ENCODE data around the gene C16orf96. TPM values are rescaled to one million over a fixed set of nuclear protein-coding genes. Genes with fewer than 3 reads are reported as not detected.

The C16orf96 gene
- total RNA-seq, 1 donor from 2014 or later = 0.38 TPM

- DNase-seq (ENCODE audit: low spot score) = no peak
- no peak for ATAC-seq
Measured at GRCh38 chr16:4525069-4525468, 31.1 kb upstream of the C16orf96 start.

GRCh38 chr16:4525634-4526277 lies 30.4 kb upstream of the C16orf96 start:
- ATAC-seq = no peak
- no peak for DNase-seq (ENCODE audit: low spot score)

GRCh38 chr16:4529085-4530060 lies 26.8 kb upstream of the C16orf96 start:
- ATAC-seq = no peak
- DNase-seq (ENCODE audit: low spot score) = no peak

- no peak for DNase-seq (ENCODE audit: low spot score)
- no peak for ATAC-seq
Measured at GRCh38 chr16:4531811-4532210, 24.3 kb upstream of the C16orf96 start.

GRCh38 chr16:4532238-4532637 lies 23.9 kb upstream of the C16orf96 start:
- ATAC-seq = no peak
- no peak for DNase-seq (ENCODE audit: low spot score)

GRCh38 chr16:4533490-4533889 lies 22.6 kb upstream of the C16orf96 start:
- DNase-seq (ENCODE audit: low spot score) (no peak), ATAC-seq (no peak)

- ATAC-seq (no peak), DNase-seq (ENCODE audit: low spot score) (no peak)
Measured at GRCh38 chr16:4534151-4534790, 21.9 kb upstream of the C16orf96 start.

GRCh38 chr16:4535627-4536108 lies 20.5 kb upstream of the C16orf96 start:
- ATAC-seq = no peak
- no peak for DNase-seq (ENCODE audit: low spot score)

- DNase-seq (ENCODE audit: low spot score) (no peak), ATAC-seq (no peak)
Measured at GRCh38 chr16:4536391-4537106, 19.6 kb upstream of the C16orf96 start.

GRCh38 chr16:4537376-4538343 lies 18.5 kb upstream of the C16orf96 start:
- ATAC-seq = peak; percentile 51
- peak; percentile 66 for DNase-seq (ENCODE audit: low spot score)

GRCh38 chr16:4538350-4539235 lies 17.5 kb upstream of the C16orf96 start, which contains the start of gene CDIP1:
Gene CDIP1 (minus strand): TSS chr16:4538773. CDS start chr16:4514130, 24,643 bp downstream.
- peak; percentile 91 for ATAC-seq
- DNase-seq (ENCODE audit: low spot score) = peak; percentile 98

GRCh38 chr16:4539716-4540284 lies 16.3 kb upstream of the C16orf96 start:
- DNase-seq (ENCODE audit: low spot score) (no peak), ATAC-seq (no peak)

- ATAC-seq (no peak), DNase-seq (ENCODE audit: low spot score) (no peak)
Measured at GRCh38 chr16:4544473-4544872, 11.7 kb upstream of the C16orf96 start.

GRCh38 chr16:4548124-4548523 lies 8.0 kb upstream of the C16orf96 start:
- DNase-seq (ENCODE audit: low spot score) (peak; percentile 47), ATAC-seq (peak; percentile 83)

GRCh38 chr16:4550591-4550990 lies 5.5 kb upstream of the C16orf96 start:
- no peak for DNase-seq (ENCODE audit: low spot score)
- no peak for ATAC-seq

GRCh38 chr16:4552541-4552940 lies 3.6 kb upstream of the C16orf96 start:
- DNase-seq (ENCODE audit: low spot score) = no peak
- ATAC-seq = no peak

- ATAC-seq (no peak), DNase-seq (ENCODE audit: low spot score) (no peak)
Measured at GRCh38 chr16:4556580-4556979, 440 bp downstream of the C16orf96 start.

GRCh38 chr16:4557973-4558372 lies 1.8 kb downstream of the C16orf96 start:
- DNase-seq (ENCODE audit: low spot score) (no peak), ATAC-seq (no peak)

Data from left lobe of liver (tissue), 2 donors.